GM19455 (cell line): ENCODE measurements around the gene ASTN2.

Source experiments
- ATAC-seq: cut with Tn5 transposase; IDR thresholded peaks from one replicate; pipeline ENCODE4 v1.9.1; 2021; ENCODE audit not compliant: unreplicated experiment

The ASTN2 gene

DNA sequence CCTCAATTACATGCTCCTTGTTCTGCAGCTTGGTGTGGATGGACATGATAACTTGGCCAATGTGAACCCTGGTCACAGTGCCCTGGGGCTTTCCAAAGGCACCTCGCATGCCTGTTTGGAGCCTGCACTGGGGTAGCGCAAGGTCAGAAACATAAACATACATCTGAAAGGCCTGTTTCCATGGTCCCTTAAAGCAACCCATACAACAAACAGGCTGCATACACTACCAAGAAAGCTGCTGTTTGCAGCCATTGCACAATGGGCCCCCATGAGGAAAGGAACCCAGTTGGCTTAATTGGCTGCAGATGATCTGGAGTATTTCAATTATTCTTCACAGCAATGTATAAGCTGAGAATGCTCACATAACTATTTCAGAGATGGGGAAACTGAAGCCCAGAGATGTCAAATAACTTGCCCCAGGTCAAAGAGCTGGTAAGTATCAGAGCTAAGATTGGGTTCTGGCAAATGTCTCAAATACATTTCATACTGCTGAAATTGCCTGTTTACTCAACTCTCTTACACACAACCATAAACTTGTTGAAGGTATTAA lies 233.9 kb downstream of the ASTN2 start:
- ATAC-seq: no peak

DNA sequence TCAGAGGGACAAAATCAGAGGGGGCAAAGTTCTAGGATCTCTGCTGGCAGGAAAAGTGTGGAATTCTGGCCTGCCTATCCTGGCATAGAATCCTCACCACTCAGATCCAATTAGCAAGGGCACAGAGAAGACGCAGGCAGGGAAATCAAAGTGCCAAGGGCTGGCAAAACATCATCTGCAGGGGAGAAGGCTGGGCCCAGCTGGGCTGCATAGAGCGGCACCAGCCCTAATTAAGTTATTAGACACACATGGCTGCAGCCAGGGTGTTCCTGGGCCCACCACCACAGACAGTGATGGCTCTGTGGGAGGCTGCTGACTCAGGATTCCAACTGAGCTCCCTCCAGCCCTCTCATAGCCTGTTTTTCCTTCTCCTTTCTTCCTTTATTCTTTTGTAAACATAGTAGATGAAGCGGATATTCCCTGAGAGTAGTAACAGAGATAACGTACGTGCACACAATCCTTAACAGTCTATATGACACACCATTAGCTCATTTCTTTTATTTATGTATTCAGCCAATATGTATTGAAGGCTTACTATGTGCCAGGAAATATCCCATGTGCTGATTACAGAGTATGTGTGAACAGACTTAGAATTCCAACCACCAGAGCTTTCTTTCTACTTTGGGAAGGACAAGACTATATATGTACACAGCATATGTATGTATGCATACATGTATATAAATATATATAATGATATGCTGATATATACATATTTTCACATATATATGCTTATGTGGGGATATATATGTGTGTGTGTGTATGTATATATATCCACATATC lies 236.1 kb downstream of the ASTN2 start:
- ATAC-seq: no peak

DNA sequence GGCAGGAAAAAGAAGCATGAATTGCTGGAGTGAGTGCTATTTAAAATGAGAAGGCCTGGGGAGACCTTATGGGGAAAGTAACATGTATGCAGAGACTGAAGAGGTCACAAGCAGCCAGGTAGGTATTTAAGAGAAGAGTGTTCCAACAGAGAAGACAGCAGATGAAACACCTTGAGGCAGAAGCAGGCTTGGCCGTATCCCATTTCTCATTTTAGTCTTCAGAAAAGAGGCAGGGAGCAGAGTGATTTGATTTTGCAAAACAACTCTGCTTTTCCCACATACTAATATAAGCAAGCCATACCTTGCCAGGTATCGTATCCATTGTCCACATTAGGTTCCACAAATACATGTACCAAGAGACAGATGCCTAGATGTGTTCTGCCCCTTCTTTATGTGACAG lies 244.3 kb downstream of the ASTN2 start:
- no peak for ATAC-seq

DNA sequence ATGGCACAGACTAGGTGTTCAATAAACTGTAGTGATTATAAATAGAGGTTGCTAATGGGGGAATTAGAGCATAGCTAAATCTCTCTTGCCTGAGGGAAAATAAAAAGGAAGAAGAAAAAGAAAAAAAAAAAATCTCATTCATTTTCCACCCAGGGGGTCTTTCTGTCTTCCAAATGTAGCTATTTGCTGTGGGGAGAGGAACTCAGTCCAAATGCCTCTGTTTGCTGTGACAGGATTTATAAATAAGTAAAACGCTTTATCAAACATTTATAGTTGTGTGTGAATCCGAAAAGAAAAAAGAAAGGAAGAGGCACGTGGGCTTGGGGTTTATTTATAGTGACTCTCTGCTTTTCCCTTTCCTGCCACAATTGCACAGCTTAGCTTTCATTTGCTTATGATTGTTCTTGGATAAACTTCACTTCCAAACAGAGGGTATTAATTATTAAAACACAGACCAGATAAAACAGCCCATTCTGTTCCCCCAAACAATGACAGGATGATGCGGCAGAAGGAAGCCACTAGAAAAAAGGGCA lies 245.7 kb downstream of the ASTN2 start:
- no peak for ATAC-seq

DNA sequence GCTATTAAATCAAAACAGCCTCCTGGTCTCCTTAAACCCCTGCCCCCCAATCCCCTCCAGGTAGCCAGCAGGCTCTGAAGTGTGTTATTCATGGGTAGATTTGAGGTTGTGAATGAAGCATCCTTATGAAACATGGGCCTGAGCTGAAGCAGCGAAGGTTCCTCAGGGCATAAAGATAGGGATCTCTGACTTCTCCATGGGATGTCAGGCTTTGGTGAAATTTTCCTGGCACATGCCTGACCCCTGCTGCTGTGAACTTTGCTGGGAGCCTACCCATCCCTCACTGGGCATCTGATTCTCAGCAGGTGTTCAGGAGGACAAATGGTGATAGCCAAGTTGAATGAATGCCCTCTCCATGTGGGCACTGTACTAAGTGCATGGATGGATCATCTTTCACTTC lies 250.3 kb downstream of the ASTN2 start:
- ATAC-seq: no peak

DNA sequence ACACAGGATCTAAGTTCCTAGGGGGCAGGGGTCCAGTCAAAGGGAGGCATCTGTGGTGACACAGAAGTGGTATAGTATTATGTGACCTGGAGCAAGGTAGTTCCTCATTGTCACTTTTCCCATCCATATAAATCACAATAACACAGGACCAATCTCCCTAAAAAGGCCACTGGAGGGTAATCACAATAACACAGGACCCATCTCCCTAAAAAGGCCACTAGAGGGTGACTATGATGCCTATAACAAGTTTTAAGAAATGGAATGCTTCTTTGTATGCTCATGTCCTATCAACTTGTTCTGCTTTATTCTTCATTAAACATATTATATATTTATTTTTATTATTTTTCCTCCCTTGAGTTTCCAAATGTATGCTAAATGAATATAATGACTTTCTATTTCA lies 254.6 kb downstream of the ASTN2 start:
- no peak for ATAC-seq

DNA sequence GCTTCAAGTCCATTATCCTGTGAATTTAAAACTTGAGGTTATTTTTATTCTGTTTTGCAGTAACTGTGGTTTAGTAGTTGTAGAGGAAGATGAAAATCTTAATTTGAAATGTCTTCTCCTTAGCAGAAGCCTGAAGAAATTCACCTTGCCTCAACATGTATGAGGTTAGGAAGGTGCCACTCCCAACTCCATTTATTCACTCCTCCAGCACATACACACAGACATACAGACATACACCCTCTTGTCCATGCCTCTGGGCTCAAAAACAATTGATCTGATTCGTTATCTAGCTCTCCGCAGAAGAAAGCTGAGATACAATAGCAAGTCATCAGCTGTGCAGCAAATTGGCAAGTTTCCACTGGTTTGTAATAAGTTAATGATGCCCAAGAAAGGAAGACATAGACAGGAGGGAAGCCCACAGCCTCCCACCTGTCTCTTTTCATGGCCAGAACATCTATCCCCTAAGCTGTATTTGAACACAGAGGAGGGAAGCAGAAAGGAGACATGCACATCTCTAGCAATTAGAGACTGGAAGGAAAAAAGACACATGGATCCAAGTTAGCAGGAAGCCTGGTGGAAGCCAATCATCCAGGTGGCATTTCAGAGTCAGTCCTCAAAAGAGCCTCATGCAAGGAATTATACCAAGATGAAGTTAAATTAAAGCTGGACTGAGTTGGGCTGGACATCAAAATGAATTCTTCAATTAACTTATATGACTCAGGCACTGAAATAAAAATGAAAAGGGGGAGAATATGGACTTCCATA lies 257.9 kb downstream of the ASTN2 start:
- no peak for ATAC-seq

DNA sequence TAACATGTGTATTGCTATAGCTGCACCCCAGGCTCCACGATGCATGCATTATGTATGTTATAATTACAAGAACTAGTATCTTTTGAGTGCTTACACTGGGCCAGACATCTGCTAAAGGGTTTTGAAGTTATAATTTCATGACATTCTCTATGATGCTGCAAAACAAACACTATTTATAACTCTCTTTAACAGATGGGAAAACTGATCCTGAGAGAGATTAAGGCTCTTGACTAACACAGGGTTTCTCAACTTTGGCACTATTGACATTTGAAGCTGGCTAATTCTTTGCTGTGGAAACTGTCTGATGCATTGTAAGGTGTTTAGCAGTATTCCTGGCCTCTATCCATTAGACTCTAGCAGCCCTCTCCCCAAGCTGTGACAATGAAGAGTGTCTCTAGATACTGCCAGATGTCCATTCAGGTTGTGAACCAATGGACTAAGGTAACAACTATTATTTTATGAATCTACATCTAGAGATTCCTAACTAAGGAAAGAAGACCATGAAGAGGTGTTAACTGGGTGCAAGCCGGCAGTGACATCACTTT lies 258.6 kb downstream of the ASTN2 start:
- no peak for ATAC-seq

DNA sequence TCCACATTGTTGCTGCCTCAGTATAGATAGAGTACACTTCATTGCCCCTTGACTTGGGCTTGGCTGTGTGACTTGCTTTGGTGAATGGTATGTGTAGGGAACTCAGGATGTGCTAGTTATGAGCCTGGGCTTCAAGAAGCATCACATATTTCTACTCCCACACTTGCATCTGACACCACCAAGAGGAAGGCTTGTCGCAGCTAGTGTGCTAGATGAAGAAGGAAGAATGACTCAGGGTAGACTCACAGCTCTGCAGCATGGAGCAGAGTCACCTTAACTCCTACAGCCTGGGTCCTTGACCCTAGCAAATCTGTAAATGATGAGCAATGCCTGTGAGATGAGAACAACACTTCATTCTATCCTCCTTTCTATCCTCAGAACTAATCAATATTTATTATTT lies 261.8 kb downstream of the ASTN2 start:
- ATAC-seq: no peak

DNA sequence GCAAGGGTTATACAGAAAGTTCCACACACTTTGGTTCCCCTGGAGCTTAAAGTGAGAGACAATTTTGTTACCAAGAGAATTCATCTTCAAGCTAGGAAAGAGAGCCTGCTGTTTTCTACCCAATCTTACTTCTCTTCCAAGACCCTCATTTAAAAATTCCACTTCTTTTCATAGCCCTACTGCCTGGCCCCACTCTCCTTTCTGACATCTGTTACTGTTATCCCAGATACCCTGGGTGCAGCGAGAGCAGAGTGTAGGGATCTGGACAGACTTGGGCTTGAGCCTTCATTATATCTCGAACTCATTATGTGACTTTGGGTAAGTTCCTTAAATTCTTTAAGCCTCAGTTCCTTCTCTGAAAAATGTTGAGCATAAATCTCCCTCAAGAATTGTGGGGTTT lies 263.1 kb downstream of the ASTN2 start:
- ATAC-seq: no peak

DNA sequence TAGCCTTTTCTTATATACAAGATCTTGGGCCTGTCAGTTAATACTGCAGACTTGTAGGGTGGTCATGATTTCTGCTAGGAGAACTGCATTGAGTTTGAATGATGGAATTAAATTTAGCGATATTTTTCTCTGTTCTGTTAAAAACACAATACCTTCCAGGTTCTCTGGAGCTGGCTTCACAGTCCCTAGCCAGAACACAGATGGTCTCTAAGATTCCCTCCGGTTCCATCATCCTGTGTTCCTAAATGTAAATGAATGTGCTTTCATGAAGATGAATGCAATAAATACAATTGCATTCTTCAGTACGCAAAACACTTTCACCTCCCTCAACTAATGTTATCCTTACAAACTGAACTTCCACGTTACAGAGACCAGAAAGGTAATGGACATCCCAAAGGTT lies 264.9 kb downstream of the ASTN2 start:
- ATAC-seq: no peak

DNA sequence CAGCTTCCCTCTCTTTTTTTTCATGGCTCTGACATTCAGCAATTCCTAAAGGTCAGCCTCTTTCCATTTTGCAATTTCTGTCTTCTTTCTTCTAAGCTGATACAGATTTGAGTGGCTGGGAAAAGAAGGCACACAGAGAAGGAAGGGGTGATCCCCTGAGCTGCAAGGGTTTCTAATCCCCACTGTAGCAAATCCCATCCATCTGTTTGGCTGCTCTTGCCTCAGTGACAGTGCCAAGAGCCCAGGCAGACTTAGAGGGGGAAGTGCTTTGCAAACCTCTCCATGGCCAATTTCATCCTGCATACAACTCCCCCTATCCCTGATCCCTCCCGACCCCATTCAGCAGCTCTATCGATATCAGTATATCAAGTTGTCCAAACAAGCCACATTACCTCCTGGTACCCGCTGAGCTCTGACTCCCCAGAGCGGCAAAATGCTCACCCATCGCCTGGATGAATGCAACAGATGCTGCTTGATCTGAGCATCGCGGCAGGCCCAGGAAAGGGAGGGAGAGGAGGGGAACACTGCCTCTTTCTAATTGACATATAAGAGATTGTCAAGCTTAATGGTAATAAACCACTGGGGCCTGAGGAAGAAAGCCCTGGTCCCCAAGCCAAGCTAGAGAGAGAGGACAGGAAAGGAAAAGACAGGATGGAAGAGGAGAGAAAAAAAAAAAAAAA lies 268.9 kb downstream of the ASTN2 start:
- no peak for ATAC-seq

DNA sequence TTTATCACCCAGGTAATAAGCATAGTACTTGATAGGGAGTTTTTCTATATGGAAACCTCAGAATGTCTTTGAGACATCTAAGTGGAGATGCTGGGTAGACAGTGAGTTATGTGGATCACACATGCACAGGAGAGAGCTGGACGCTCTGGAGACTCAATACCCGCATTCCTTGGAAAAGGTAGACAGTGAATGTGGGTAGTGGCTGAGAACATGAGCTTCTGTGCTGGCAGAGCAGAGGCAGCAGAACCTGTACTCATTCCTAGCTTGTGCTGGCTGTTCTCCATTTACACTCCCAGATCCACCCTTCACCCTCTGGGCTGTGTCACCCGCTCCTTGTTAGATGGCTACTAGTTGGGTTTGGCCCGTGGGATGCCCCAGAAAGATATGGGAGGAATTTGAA lies 269.8 kb downstream of the ASTN2 start:
- no peak for ATAC-seq

DNA sequence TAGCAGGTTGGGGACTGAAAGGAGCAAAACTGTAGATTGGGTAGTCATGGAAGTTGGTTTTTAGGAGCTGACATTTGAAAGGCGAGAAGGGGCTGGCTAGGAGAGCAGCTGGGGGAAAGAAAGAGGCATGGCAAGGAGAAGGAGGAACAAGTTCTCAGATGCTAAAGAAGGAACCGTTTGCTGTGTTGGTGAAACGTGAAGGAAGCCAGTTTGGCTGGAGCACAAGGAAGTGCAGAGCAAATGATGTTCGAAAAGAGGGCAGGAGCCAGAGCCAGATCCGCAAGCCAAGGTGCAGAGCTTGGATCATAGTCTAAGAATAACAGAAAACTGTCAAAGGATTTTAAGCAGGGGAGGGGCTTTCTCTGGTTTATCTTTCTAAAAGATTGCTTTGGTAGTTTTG lies 276.6 kb downstream of the ASTN2 start:
- ATAC-seq: no peak

DNA sequence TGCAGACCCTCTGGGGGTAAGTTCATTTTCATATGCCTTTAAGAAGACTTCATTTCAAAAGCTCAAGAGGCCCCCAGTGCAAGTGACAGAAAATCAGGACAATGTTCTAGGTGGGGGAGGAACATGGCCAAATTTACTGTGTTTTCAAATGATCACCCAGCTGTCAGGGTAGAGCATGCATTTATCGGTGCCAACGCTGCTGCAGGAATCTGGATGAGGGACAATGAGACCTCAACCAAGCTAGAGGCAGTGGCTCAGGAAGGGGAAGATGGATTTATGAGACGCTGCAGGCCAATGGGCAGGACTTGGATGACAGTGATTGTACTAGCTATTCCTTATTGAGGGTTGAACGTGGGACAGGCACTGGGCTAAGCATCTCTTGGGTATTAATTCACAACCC lies 278.4 kb downstream of the ASTN2 start:
- no peak for ATAC-seq

DNA sequence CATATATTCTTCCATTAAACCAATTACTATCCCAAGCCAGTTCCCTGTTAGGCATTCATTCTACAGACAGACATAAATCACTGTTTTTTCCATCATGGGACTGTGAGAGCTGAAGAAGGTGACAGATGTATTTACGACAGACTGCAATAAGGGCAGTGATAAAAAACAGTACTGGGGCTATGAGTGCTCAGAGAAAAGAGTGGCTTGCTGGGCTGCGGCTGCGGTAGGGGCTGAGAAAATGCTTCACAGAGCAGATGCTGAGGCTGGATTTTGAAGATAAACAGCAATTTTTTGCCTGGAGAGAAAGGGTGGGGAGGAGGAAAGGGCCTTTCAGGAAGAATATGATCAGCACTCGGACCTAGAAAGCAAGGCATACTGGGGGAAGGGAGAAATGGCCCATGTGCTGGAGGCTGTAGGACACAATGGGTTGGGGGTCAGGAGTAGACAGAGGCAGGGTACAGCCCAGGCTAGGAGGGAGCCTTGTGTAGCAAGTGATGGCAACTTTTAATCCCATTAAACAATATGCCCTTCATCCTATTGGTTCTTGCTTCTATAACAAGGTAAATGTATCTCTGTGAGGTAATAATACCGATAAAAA lies 279.3 kb downstream of the ASTN2 start:
- no peak for ATAC-seq

DNA sequence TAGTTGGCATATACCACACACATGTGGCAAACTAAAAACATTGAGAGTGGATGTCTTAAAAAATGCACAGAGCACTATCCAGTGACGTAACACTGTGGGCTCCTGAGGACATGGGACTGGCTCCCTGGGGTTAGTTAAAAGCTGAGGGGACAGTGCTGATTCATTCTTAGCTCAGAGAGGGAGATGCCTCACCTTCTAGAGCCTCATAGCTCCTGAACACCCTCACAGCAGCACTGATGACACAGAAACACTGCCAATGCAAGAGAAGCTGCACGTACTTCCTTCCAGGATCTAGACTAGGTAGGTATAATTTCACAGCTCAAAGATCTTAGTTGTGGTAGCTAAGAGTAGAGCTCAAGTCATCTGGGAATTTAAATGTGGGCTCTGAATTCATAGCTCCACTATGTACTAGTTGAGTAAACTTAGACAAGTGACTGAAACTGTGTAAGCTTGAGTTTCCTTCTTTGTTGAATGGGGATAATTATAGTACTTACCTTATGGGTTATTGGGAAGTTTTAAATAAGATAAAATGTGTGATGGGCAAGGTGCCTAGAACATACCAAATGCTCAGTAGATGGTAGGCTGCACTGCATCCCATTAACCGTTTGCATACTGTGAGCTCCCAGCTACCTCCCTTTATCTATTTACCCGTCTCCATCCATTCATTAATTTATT lies 279.9 kb downstream of the ASTN2 start:
- no peak for ATAC-seq

DNA sequence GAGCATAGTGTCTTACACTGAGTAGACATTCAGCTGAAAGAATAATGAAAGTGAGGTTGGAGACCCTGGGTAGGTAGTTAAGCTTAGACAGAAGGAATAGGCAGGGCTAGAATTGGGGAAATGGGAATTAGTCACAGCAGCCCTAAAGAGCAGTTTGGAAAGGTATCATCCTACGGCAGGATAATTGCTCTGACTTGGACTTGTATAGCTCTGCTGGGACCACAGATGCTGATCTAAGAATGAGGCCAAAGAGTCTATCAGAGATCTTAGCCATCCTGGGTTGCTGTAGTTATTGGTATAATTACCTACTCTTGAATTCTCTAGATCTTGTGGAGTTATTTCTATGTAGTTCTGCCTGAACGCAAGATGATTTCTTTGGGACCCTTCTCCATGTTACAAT lies 288.0 kb downstream of the ASTN2 start:
- no peak for ATAC-seq

DNA sequence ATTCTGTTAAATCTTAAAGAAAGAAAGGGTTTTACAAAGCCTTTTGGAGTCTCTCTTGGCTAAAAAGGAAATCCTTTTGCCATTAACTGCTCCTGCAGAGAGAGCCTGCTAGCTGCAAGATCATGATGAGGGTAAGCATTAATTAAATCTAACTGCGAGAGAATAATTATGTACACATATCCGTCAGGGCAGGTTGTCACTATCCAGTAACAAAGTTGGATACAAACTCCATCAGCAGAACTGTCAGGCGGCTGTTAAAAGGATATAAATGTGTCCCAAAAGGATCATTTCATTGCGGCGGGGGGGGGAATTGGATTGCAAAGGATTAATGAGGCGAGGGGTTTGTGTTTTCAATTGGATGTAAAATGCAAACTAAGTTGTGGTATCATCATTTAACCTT lies 289.3 kb downstream of the ASTN2 start:
- ATAC-seq: no peak

DNA sequence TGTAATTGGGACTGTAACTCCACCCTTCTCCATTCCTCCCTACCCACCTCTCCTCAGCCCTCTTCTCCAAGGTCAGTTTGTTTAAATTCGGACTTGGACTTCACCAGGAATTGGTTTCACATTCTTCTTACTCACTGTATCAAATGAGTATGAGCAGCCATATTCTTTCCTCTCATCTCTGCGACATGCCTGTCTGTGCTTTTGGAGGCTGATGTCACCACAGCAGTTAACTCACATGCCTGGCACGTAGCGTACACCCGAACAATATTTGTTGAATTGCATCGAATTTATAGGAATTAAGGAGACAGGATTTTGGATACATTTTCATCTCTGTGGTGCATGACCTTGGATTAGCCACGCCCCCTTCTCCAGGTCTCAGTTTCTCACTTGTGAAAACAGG lies 291.1 kb downstream of the ASTN2 start:
- ATAC-seq: no peak
